RWPE1 (cell line): ENCODE results near the gene GNS.
A peak's percentile ranks its signal among the peaks of the same experiment; 100 is the strongest.

ENCODE experiments used
- CTCF ChIA-PET: fragments of 350-600 bp; sonication (Branson Sonifier 250); formaldehyde crosslinking; extraction: SDS; loops from one replicate; lab custom pipeline; 2021; lab: Yijun Ruan, JAX
- POLR2A ChIA-PET: fragments of 400-600 bp; formaldehyde crosslinking; extraction: SDS; loops from one replicate; lab custom pipeline; 2020; ENCODE audit warnings: antibody characterized with exemption; ENCODE audit not compliant: low non-redundant PET; lab: Yijun Ruan, JAX
- DNase-seq: peaks from one replicate; pipeline ENCODE4 v3.0.0; 2012; ENCODE audit warnings: low spot score
- H3K27ac ChIP-seq: fragments of 450-650 bp; 2 replicates; pipeline ENCODE4 v1.5.1; 2017
- TF ChIP-seq, protein P1 (sequence below): fragments of 450-650 bp; conservative IDR thresholded peaks from 2 replicates; pipeline ENCODE4 v1.5.1; 2017; ENCODE audit warnings: low read depth, mild to moderate bottlenecking

Gene GNS

DNA sequence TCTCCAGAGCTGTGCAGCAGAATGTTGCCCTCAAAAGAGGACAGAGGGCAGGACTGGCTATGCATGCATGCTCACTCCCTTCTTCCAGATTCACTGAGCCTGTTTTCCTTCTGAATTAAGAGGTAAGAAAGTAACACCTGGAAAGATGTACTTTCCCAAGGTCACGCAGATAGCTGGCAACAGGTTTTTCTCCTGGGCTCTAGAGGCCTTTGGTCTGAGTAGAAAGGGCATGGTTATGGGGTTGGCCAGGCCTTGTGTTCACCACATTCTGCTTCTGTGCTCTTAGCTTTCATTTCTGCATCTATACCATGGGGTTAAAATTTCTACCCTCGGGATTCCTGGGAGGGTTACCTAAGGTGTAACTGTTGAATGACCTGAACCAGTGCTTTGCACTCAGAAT is 91.4 kb downstream of the GNS start:
- ChIA-PET POLR2A (interaction anchor here (0.7 kb wide), 1 partner anchor 39 kb away, joined by 5 read pairs; no protein-coding TSS in a partner anchor), CTCF (no interaction called here)
- no peak overlapping the region for H3K27ac ChIP-seq
- TF ChIP-seq, protein P1, sequence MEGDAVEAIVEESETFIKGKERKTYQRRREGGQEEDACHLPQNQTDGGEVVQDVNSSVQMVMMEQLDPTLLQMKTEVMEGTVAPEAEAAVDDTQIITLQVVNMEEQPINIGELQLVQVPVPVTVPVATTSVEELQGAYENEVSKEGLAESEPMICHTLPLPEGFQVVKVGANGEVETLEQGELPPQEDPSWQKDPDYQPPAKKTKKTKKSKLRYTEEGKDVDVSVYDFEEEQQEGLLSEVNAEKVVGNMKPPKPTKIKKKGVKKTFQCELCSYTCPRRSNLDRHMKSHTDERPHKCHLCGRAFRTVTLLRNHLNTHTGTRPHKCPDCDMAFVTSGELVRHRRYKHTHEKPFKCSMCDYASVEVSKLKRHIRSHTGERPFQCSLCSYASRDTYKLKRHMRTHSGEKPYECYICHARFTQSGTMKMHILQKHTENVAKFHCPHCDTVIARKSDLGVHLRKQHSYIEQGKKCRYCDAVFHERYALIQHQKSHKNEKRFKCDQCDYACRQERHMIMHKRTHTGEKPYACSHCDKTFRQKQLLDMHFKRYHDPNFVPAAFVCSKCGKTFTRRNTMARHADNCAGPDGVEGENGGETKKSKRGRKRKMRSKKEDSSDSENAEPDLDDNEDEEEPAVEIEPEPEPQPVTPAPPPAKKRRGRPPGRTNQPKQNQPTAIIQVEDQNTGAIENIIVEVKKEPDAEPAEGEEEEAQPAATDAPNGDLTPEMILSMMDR, result no peak
- DNase-seq, result no peak

DNA sequence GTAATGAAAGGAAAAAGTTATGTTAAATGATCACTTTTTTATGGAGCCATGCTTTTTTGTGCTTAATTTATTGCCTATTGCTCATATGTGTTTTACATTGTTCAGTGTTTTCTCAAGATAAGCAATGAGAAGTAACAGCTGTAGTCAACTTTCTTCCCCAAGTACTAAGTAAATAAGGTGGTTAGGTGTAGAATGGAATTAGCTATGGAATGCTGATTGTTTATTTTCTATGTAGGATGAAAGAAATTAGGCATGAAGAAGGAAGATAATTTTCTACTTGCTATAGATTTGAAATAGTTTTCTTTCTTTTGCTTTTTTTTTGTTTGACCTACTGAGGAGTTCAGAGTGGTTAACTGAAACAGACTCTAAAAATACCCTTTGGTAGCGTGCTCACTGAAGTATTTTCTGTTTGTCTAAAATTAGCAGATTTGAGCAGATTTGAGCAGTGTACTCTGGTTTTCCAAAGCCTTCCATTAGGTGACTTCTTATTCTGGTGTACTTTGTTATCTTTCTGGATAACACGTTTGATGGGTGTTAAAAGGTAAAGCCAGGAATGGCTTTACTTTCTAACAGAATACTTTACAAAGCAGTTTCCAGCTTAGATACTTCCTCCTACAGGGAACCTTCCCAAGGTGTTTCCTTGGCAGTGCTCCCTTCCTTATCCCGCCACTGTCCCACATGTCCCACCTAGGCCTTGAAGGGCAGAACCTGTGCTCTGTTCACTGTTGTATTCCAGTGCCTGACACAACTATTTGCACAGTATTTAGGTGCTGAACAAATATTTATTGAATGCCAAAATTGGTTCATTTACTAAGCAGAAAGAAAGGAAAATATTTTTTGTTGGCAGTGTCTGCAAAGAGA is 92.9 kb downstream of the GNS start:
- ChIA-PET POLR2A (no interaction called here), CTCF (interaction anchor here (0.7 kb wide), 1 partner anchor 199 kb away, joined by 5 read pairs; no protein-coding TSS in a partner anchor)
- 0 out of 2 replicates have a peak overlapping the region, but pooled peaks have one; percentile 7 for H3K27ac ChIP-seq
- TF ChIP-seq, protein P1, result no peak
- no peak for DNase-seq

DNA sequence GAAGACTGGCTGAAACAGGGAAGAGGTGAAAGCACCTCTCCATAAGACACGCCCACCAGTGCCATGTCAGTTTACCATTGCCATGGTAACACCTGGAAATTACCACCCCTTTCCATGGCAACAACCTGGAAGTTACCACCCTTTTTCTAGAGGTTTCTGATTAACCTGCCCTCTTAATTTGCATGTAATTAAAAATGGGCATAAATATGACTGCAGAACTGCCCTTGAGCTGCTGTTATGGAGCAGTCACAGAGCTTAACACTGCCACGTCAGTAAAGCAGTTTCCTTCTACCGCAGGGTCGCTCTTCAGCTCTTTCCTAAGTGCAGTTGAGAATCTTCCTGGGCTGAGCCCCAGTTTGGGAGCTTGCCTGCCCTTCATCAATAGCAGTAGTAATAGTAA is 93.7 kb downstream of the GNS start:
- TF ChIP-seq, protein P1, result no peak
- ChIA-PET CTCF (interaction anchor here (0.7 kb wide), 1 partner anchor 198 kb away, joined by 5 read pairs; no protein-coding TSS in a partner anchor), POLR2A (no interaction called here)
- DNase-seq, result no peak
- H3K27ac ChIP-seq, result no peak overlapping the region
